ENCODE results near the gene PTGER2. TPM values are rescaled to one million over a fixed set of nuclear protein-coding genes. Genes with fewer than 3 reads are reported as not detected.

Gene PTGER2
- total RNA-seq, 1 experiment from 2014 or later: not detected

- no peak overlapping the region for H3K4me3 ChIP-seq (ENCODE audit: low read depth, low read length, poor library complexity, severe bottlenecking)
- POLR2A ChIA-PET (ENCODE audit: low non-redundant PET): no interaction called here
- BruUV-seq (replicated peaks): no TSS peak
- no peaks in the 10 kb centered on the region for H3K9me3 ChIP-seq (ENCODE audit: low read depth, low read length, poor library complexity, severe bottlenecking)
- H3K27me3 ChIP-seq (replicated peaks; ENCODE audit: insufficient read depth, low read depth, low read length, poor library complexity): no peaks in the 10 kb centered on the region
- TF ChIP-seq EZH2 (IDR thresholded peaks at IDR 0.05; ENCODE audit: borderline replicate concordance, low read depth, low read length, poor library complexity, severe bottlenecking) (no peak), CTCF (conservative IDR thresholded peaks at IDR 0.05; ENCODE audit: low read depth, low read length) (no peak)
- no peak overlapping the region for H3K27ac ChIP-seq (ENCODE audit: low read depth, low read length, poor library complexity, severe bottlenecking)
- intact Hi-C loops (cut with micrococcal nuclease; ENCODE audit: unreplicated experiment): no loop called here
- no peak for DNase-seq (ENCODE audit: low spot score)
- H3K4me1 ChIP-seq (ENCODE audit: insufficient read depth, low read length, poor library complexity, severe bottlenecking): no peaks in the 10 kb centered on the region
- CTCF ChIA-PET: no interaction called here
- no peaks in the 10 kb centered on the region for H3K36me3 ChIP-seq (ENCODE audit: insufficient read depth, low read length, poor library complexity, severe bottlenecking)
These were observed 49.8 kb downstream of the PTGER2 start for GRCh38 chr14:52363961-52364360.

GRCh38 chr14:52365071-52365470, 51.0 kb downstream of the PTGER2 start:
- BruUV-seq (replicated peaks): no TSS peak
- intact Hi-C loops (cut with micrococcal nuclease; ENCODE audit: unreplicated experiment): no loop called here

GRCh38 chr14:52366796-52367315, 52.7 kb downstream of the PTGER2 start:
- H3K4me3 ChIP-seq (ENCODE audit: low read depth, low read length, poor library complexity, severe bottlenecking): no peak overlapping the region

More at GRCh38 chr14:52365071-52365470, 51.0 kb downstream of the PTGER2 start:
- Histone ChIP-seq H3K27ac (ENCODE audit: low read depth, low read length, poor library complexity, severe bottlenecking) (no peak overlapping the region), H3K9me3 (ENCODE audit: low read depth, low read length, poor library complexity, severe bottlenecking) (no peaks in the 10 kb centered on the region), H3K27me3 (replicated peaks; ENCODE audit: insufficient read depth, low read depth, low read length, poor library complexity) (no peaks in the 10 kb centered on the region), H3K4me3 (ENCODE audit: low read depth, low read length, poor library complexity, severe bottlenecking) (no peak overlapping the region), H3K36me3 (ENCODE audit: insufficient read depth, low read length, poor library complexity, severe bottlenecking) (no peaks in the 10 kb centered on the region), H3K4me1 (ENCODE audit: insufficient read depth, low read length, poor library complexity, severe bottlenecking) (no peaks in the 10 kb centered on the region)
- TF ChIP-seq EZH2 (IDR thresholded peaks at IDR 0.05; ENCODE audit: borderline replicate concordance, low read depth, low read length, poor library complexity, severe bottlenecking) (no peak), CTCF (conservative IDR thresholded peaks at IDR 0.05; ENCODE audit: low read depth, low read length) (no peak)
- ChIA-PET POLR2A (ENCODE audit: low non-redundant PET) (no interaction called here), CTCF (no interaction called here)
- DNase-seq (ENCODE audit: low spot score): no peak

More at GRCh38 chr14:52366796-52367315, 52.7 kb downstream of the PTGER2 start:
- H3K4me1 ChIP-seq (ENCODE audit: insufficient read depth, low read length, poor library complexity, severe bottlenecking): no peaks in the 10 kb centered on the region
- intact Hi-C loops (cut with micrococcal nuclease; ENCODE audit: unreplicated experiment): no loop called here
- DNase-seq (ENCODE audit: low spot score): no peak
- no peaks in the 10 kb centered on the region for H3K27me3 ChIP-seq (replicated peaks; ENCODE audit: insufficient read depth, low read depth, low read length, poor library complexity)
- POLR2A ChIA-PET (ENCODE audit: low non-redundant PET): no interaction called here
- H3K36me3 ChIP-seq (ENCODE audit: insufficient read depth, low read length, poor library complexity, severe bottlenecking): no peaks in the 10 kb centered on the region
- TF ChIP-seq EZH2 (IDR thresholded peaks at IDR 0.05; ENCODE audit: borderline replicate concordance, low read depth, low read length, poor library complexity, severe bottlenecking): no peak
- TF ChIP-seq CTCF (conservative IDR thresholded peaks at IDR 0.05; ENCODE audit: low read depth, low read length): no peak
- CTCF ChIA-PET: no interaction called here
- no TSS peak for BruUV-seq (replicated peaks)
- H3K9me3 ChIP-seq (ENCODE audit: low read depth, low read length, poor library complexity, severe bottlenecking): no peaks in the 10 kb centered on the region
- H3K27ac ChIP-seq (ENCODE audit: low read depth, low read length, poor library complexity, severe bottlenecking): no peak overlapping the region

Measured in A673 (cell line).